ENCODE data around the gene RNPS1. TPM values are rescaled to one million over a fixed set of nuclear protein-coding genes. Genes with fewer than 3 reads are reported as not detected.
"Not testable (repeated sequence)": the region's sequence is repeated elsewhere in the genome, so short reads cannot be mapped to it uniquely, and the experiment has no call there.

RNPS1 gene
- total RNA-seq, 2 donors from 2014 or later = 204 to 224 TPM

DNA sequence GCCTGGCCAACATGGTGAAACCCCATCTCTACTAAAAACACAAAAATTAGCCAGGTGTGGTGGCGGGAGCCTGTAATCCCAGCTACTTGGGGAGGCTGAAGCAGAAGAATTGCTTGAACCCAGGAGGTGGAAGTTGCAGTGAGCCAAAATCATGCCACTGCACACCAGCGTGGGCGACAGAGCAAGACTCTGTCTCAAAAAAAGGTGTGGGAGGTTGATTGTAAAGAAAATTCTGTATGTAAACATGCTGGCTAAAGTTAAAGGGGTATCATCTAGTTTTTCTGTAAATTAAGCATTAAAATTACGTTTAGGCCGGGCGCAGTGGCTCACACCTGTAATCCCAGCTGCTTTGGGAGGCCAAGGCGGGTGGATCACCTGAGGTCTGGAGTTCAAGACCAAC is 9.4 kb downstream of the RNPS1 start:
- not testable (repeated sequence) for H3K4me3 Mint-ChIP-seq; H3K4me1 Mint-ChIP-seq; ATAC-seq; H3K27ac Mint-ChIP-seq; DNase-seq; H3K9me3 ChIP-seq (ENCODE audit: control insufficient read depth, low read length, poor library complexity, severe bottlenecking); H3K36me3 Mint-ChIP-seq (ENCODE audit: low read depth); H3K27me3 Mint-ChIP-seq

DNA sequence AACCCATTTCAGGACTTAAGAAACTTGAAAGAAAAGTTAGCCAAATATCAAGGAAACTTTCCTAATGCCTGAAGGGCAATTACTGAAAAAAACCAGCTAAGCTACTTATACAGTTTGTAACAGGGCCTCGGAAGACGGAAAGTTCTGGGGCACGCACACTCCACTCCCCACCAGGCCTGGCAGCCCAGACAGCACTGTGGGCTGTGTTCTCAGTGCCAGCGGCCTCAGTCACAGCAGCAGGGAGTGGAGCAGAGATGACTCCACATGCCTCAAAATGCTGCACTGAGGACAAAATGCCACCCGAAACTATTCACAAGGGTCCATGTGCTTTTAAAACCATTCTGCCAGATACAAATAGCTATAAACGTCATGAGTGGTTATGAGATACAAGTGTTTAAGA is 10.2 kb downstream of the RNPS1 start:
- H3K27me3 Mint-ChIP-seq = no peaks in the 10 kb centered on the region

DNA sequence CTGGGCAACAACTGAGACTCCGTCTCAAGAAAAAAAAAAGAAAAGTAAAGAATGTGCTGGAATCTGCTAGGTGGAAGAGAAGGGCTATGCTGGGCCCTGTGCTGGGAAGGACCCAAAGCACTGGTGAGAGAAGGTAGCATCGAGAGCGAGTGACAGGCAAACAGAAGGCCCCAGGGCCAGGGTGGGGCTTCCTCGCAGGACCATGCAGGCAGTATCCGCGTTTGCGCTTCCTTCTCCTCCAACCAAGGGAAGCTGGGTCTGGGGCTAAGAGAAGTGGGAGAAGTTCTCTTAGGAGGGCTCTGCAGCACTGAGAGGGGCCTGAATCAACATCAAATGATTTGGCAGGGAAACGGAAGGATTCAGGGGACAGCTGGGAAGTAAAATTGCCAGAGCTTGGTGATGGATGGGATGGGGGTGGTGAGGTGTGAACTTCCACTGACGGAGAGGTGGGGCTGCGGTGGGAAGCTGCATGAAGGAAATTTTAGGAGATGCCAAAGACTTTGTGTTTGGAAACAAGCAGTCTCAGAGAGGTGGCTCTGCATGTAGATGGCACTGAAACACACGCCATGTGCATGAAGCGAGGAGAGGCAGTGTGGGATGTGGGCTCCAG is 11.3 kb downstream of the RNPS1 start:
- peak overlapping the region; percentile 25 for H3K4me3 Mint-ChIP-seq
- no peaks in the 10 kb centered on the region for H3K9me3 ChIP-seq (ENCODE audit: control insufficient read depth, low read length, poor library complexity, severe bottlenecking)
- ATAC-seq (no peak), DNase-seq (no peak)
- H3K27me3 Mint-ChIP-seq = no peaks in the 10 kb centered on the region
- H3K27ac Mint-ChIP-seq = peak overlapping the region; percentile 71
- H3K4me1 Mint-ChIP-seq = no peaks in the 10 kb centered on the region
- peaks cover 2% of the 10 kb centered on the region for H3K36me3 Mint-ChIP-seq (ENCODE audit: low read depth)

More for the DNA sequence above, 10.2 kb downstream of the RNPS1 start:
- H3K9me3 ChIP-seq (ENCODE audit: control insufficient read depth, low read length, poor library complexity, severe bottlenecking) = no peaks in the 10 kb centered on the region
- DNase-seq = no peak
- no peak overlapping the region for H3K27ac Mint-ChIP-seq
- no peak for ATAC-seq
- H3K4me3 Mint-ChIP-seq = no peak overlapping the region
- H3K4me1 Mint-ChIP-seq = peaks cover 2% of the 10 kb centered on the region
- H3K36me3 Mint-ChIP-seq (ENCODE audit: low read depth) = peaks cover 7% of the 10 kb centered on the region

DNA sequence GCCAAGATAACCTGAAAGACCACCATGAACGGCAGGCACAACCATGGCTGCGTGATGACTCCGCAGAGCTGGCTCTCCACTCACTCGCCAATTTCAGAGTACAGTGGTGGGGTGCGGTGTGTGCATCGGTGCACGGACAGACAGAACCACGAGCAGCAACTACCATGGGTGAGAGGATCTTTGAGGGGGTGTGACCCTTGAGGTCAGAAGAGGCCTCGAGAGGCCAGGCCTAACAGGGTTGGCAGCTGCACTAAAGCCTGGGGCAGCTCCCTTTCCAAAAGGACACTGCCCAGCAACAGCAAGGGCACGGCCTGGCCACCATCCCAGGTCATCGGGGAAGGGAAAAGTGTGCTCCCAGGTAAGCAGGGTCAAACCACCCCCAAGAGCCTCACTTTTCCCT is 14.6 kb downstream of the RNPS1 start:
- no peaks in the 10 kb centered on the region for H3K27me3 Mint-ChIP-seq
- peaks cover 3% of the 10 kb centered on the region for H3K4me1 Mint-ChIP-seq
- H3K36me3 Mint-ChIP-seq (ENCODE audit: low read depth) = peaks cover 2% of the 10 kb centered on the region
- ATAC-seq = no peak
- DNase-seq = no peak
- no peak overlapping the region for H3K4me3 Mint-ChIP-seq
- H3K9me3 ChIP-seq (ENCODE audit: control insufficient read depth, low read length, poor library complexity, severe bottlenecking) = no peaks in the 10 kb centered on the region
- H3K27ac Mint-ChIP-seq = peak overlapping the region; percentile 76

- DNase-seq = no peak
- H3K27ac Mint-ChIP-seq = peak overlapping the region; percentile 76
- no peaks in the 10 kb centered on the region for H3K27me3 Mint-ChIP-seq
- no peak for ATAC-seq
- peaks cover 2% of the 10 kb centered on the region for H3K36me3 Mint-ChIP-seq (ENCODE audit: low read depth)
- no peaks in the 10 kb centered on the region for H3K9me3 ChIP-seq (ENCODE audit: control insufficient read depth, low read length, poor library complexity, severe bottlenecking)
- no peak overlapping the region for H3K4me3 Mint-ChIP-seq
- peaks cover 3% of the 10 kb centered on the region for H3K4me1 Mint-ChIP-seq
Measured at GRCh38 chr16:2252806-2253148, 15.1 kb downstream of the RNPS1 start.

- DNase-seq (peak; percentile 58 to 72 (median 71)), ATAC-seq (peak; percentile 80)
- H3K27ac Mint-ChIP-seq = peak within 1 kb of the TSS; percentile 93
- no peaks in the 10 kb centered on the region for H3K9me3 ChIP-seq (ENCODE audit: control insufficient read depth, low read length, poor library complexity, severe bottlenecking)
- H3K4me3 Mint-ChIP-seq = peak within 1 kb of the TSS; percentile 93
- H3K4me1 Mint-ChIP-seq = peaks cover 3% of the 10 kb centered on the region
- peaks cover under 1% of the 10 kb centered on the region for H3K36me3 Mint-ChIP-seq (ENCODE audit: low read depth)
- H3K27me3 Mint-ChIP-seq = no peaks in the 10 kb centered on the region
Measured at GRCh38 chr16:2251296-2252111, 16.4 kb downstream of the RNPS1 start, which contains the start of gene ECI1. TSS of gene ECI1 (minus strand) at chr16:2251587. CDS start at chr16:2251566, 21 bp downstream.

DNA sequence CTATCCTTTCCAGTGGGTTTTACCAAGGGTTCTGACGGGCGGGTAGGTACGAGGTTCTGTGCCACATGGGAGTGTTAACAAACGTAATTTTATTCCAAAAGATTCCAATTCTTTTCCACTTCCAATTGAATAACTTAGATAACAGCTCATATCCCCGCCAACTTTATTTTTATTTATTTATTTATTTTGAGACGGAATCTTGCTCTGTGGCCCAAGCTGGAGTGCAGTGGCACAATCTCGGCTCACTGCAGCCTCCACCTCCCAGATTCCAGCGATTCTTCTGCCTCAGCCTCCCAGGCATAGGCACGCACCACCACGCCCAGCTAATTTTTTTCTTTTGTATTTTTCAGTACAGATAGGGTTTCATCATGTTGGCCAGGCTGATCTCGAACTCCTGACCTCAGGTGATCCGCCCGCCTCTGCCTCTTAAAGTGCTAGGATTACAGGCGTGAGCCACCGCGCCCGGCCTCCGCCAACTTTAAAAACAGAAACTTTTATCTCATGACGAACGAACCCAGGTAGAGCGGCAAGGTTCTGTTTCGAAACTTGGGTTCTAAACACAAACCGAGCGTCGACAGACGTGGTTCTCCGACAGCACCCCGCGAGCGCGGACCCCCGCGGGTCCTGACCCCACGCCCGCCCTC is 17.2 kb downstream of the RNPS1 start:
- DNase-seq (peak in 2 of 3 donors; percentile 26 to 36), ATAC-seq (peak; percentile 42)
- H3K36me3 Mint-ChIP-seq (ENCODE audit: low read depth) = no peaks in the 10 kb centered on the region
- H3K9me3 ChIP-seq (ENCODE audit: control insufficient read depth, low read length, poor library complexity, severe bottlenecking) = no peaks in the 10 kb centered on the region
- no peaks in the 10 kb centered on the region for H3K27me3 Mint-ChIP-seq
- H3K4me3 Mint-ChIP-seq = peak overlapping the region; percentile 93
- peak overlapping the region; percentile 93 for H3K27ac Mint-ChIP-seq
- H3K4me1 Mint-ChIP-seq = peaks cover 3% of the 10 kb centered on the region

DNA sequence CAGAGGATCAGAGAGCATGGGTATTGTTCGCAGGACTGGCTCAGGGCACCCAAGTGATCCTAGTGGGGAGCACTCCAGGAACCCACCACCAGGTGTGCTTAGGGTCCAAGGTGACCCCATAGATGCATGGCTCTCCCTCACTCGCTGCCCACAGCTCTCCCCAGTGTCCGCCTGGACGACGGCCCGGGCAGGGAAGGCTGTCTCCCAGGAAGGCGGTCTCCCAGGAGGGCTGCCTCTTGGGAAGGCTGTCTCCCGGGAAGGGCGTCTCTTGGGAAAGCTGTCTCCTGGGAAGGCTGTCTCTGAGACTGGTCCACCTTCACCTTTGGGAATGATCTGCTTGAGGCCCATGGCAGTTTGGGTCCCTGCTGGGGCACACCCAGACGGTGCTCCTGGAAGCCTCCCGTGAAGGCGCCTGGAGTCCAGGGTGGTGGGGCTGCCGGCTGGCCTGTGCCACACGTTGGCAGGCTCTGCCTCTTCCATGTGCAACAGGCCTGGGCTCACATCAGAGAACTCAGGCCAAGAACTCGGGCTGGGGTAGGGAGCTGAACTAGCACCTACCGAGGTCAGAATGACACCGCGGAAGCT is 21.5 kb downstream of the RNPS1 start:
- ATAC-seq (no peak), DNase-seq (no peak)
- Mint-ChIP-seq H3K27ac (no peak overlapping the region), H3K4me1 (peaks cover 6% of the 10 kb centered on the region), H3K4me3 (no peak overlapping the region), H3K36me3 (ENCODE audit: low read depth) (no peaks in the 10 kb centered on the region), H3K27me3 (no peaks in the 10 kb centered on the region)
- no peaks in the 10 kb centered on the region for H3K9me3 ChIP-seq (ENCODE audit: control insufficient read depth, low read length, poor library complexity, severe bottlenecking)

DNA sequence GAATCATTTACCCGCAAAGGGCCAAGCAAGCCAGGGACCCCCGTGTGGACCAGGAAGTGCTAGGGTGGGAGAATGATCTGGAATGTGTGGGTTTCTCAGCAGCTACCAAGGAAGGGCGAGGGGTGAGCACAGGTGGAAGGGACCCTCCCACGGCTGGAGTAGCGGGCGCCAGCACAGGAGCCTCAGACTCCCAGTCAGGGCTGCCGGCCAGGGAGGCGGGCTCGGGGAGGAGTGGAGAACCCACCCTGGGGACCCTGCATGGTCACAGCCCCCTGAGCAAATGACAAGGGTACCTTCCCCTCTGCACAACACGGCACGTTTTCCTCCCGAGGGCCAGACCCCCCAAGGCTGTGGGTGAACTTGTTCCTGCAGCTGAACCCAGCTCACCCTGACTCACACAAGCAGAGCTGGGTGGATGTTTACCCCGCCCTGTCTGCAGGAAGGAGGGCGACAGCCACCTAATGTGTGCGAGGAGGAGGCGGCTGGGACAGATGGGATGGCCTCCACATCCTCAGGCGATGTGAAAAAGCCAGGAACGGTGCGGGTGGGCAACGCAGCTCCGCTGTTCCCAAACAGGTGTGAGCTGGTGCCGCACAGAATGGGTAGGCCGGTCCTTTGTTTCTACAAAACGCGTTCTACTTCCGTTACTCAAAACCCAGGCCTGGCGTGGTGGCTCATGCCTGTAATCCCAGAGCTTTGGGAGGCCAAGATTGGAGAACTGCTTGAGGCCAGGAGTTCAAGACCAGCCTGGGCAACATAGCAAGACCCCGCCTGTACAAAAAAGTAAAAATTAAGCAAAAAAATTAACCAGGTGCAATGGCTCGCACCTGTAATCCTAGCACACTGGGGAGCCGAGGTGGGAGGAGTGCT is 22.8 kb downstream of the RNPS1 start:
- no peak for ATAC-seq

DNA sequence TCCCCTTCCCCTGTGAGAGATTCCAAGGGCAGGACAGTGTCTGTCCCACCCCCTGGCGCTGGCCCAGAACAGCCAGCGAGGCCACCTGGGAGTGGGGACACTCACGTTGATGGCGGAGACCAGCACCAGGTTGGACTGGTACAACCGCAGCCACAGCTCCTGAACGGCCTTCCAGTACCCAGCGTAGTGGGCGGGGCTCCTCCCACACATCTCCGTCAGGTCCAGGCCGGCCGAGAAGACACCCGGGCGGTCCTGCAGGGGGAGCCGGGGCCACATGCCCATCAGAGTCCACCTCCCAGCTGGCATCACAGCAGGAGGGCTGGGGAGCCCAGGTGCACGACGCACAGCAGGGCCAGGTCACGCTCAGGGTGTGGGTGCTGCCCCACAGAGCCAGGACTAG is 23.6 kb downstream of the RNPS1 start:
- H3K9me3 ChIP-seq (ENCODE audit: control insufficient read depth, low read length, poor library complexity, severe bottlenecking) = no peaks in the 10 kb centered on the region
- H3K27me3 Mint-ChIP-seq = no peaks in the 10 kb centered on the region
- no peak overlapping the region for H3K27ac Mint-ChIP-seq
- DNase-seq (no peak), ATAC-seq (no peak)
- no peak overlapping the region for H3K4me3 Mint-ChIP-seq
- H3K36me3 Mint-ChIP-seq (ENCODE audit: low read depth) = no peaks in the 10 kb centered on the region
- peaks cover 3% of the 10 kb centered on the region for H3K4me1 Mint-ChIP-seq

More for the DNA sequence above, 22.8 kb downstream of the RNPS1 start:
- H3K4me3 Mint-ChIP-seq = no peak overlapping the region
- H3K4me1 Mint-ChIP-seq = peaks cover 3% of the 10 kb centered on the region
- no peak overlapping the region for H3K27ac Mint-ChIP-seq
- no peak for DNase-seq
- H3K36me3 Mint-ChIP-seq (ENCODE audit: low read depth) = no peaks in the 10 kb centered on the region
- no peaks in the 10 kb centered on the region for H3K27me3 Mint-ChIP-seq
- H3K9me3 ChIP-seq (ENCODE audit: control insufficient read depth, low read length, poor library complexity, severe bottlenecking) = no peaks in the 10 kb centered on the region

- Mint-ChIP-seq H3K27me3 (no peaks in the 10 kb centered on the region), H3K36me3 (ENCODE audit: low read depth) (no peaks in the 10 kb centered on the region), H3K4me1 (peaks cover 3% of the 10 kb centered on the region), H3K27ac (no peak overlapping the region), H3K4me3 (no peak overlapping the region)
- no peak for DNase-seq
- no peak for ATAC-seq
- H3K9me3 ChIP-seq (ENCODE audit: control insufficient read depth, low read length, poor library complexity, severe bottlenecking) = no peaks in the 10 kb centered on the region
Measured at GRCh38 chr16:2243781-2244180, 24.1 kb downstream of the RNPS1 start.

DNA sequence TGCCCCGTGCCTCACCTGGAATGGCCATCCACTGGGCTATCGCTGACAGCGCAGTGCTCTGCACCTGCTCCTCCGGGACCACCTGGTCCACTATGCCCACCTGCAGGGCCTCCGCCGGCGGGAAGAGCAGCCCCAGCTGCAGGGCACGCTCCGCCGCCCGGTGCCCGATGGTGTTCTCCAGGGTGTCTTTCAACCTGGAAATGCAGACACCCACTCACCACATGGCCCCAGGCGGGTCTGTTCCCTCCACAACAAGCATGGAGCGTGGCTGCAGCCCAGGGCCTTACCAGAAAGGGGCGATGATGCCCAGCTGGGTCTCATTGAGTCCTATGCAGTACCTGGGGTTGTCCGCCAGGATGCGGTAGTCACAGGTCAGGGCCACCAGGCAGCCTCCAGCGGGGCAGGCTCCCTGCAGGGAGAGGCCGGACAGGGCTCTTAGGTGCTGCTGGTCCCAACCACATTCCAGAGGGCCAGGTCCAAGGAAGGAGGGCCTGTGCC is 24.8 kb downstream of the RNPS1 start:
- Mint-ChIP-seq H3K27me3 (no peaks in the 10 kb centered on the region), H3K4me1 (peaks cover 3% of the 10 kb centered on the region), H3K36me3 (ENCODE audit: low read depth) (no peaks in the 10 kb centered on the region), H3K27ac (no peak overlapping the region), H3K4me3 (no peak overlapping the region)
- no peak for ATAC-seq
- no peak for DNase-seq
- no peaks in the 10 kb centered on the region for H3K9me3 ChIP-seq (ENCODE audit: control insufficient read depth, low read length, poor library complexity, severe bottlenecking)

Data from T-helper 17 cell (primary cell).